GM18858 (cell line): Measurements from ENCODE around the gene CCDC180.
"Not testable (repeated sequence)": the region's sequence is repeated elsewhere in the genome, so short reads cannot be mapped to it uniquely, and the experiment has no call there.

Experiments
- ATAC-seq: cut with Tn5 transposase; IDR thresholded peaks from one replicate; pipeline ENCODE4 v1.9.1; 2021; ENCODE audit not compliant: unreplicated experiment

CCDC180 gene

GRCh38 chr9:97310896-97311295, 3.4 kb downstream of the CCDC180 start:
- no peak for ATAC-seq

GRCh38 chr9:97311798-97312500, 4.5 kb downstream of the CCDC180 start:
- no peak for ATAC-seq

- ATAC-seq, result no peak
These were observed 5.1 kb downstream of the CCDC180 start for GRCh38 chr9:97312556-97312955.

- ATAC-seq, result no peak
These were observed 5.8 kb downstream of the CCDC180 start for GRCh38 chr9:97313243-97313642.

GRCh38 chr9:97313746-97314145, 6.3 kb downstream of the CCDC180 start:
- ATAC-seq, result no peak

GRCh38 chr9:97314503-97314902, 7.0 kb downstream of the CCDC180 start:
- no peak for ATAC-seq

GRCh38 chr9:97315550-97315949, 8.1 kb downstream of the CCDC180 start:
- ATAC-seq, result no peak

GRCh38 chr9:97316904-97317303, 9.4 kb downstream of the CCDC180 start:
- no peak for ATAC-seq

GRCh38 chr9:97318433-97318832, 11.0 kb downstream of the CCDC180 start:
- no peak for ATAC-seq

GRCh38 chr9:97319395-97319794, 11.9 kb downstream of the CCDC180 start:
- ATAC-seq, result no peak

GRCh38 chr9:97320080-97320642, 12.7 kb downstream of the CCDC180 start:
- ATAC-seq, result no peak

GRCh38 chr9:97321251-97321650, 13.8 kb downstream of the CCDC180 start:
- ATAC-seq, result no peak

GRCh38 chr9:97321691-97322090, 14.2 kb downstream of the CCDC180 start:
- no peak for ATAC-seq

- ATAC-seq, result no peak
These were observed 14.6 kb downstream of the CCDC180 start for GRCh38 chr9:97322105-97322504.

- no peak for ATAC-seq
These were observed 17.5 kb downstream of the CCDC180 start for GRCh38 chr9:97324954-97325353.

- ATAC-seq, result no peak
These were observed 20.1 kb downstream of the CCDC180 start for GRCh38 chr9:97327562-97327961.

GRCh38 chr9:97332993-97333392, 25.5 kb downstream of the CCDC180 start:
- no peak for ATAC-seq

- ATAC-seq, result not testable (repeated sequence)
These were observed 28.2 kb downstream of the CCDC180 start for GRCh38 chr9:97335622-97336021.

- no peak for ATAC-seq
These were observed 41.4 kb downstream of the CCDC180 start for GRCh38 chr9:97348871-97349270.

- ATAC-seq, result no peak
These were observed 41.9 kb downstream of the CCDC180 start for GRCh38 chr9:97349400-97349799.

- no peak for ATAC-seq
These were observed 47.2 kb downstream of the CCDC180 start for GRCh38 chr9:97354637-97355036.

GRCh38 chr9:97357056-97357455, 49.6 kb downstream of the CCDC180 start:
- ATAC-seq, result no peak
